Endothelial cell of umbilical vein (primary cell): Measurements from ENCODE around the gene PRR15L. TPM values are rescaled to one million over a fixed set of nuclear protein-coding genes. Genes with fewer than 3 reads are reported as not detected.

ENCODE experiments used
- BruUV-seq: library from RNA; stranded (reverse); fragments of 400-500 nt; replicated peaks from 2 replicates; lab custom pipeline; 2021; lab: Mats Ljungman, UMichigan
- CTCF ChIA-PET: fragments of 300-600, 350-600 bp; sonication (Branson Sonifier 250); formaldehyde crosslinking; loops from one replicate; lab custom pipeline; 2021; ENCODE audit warnings: antibody characterized with exemption, inconsistent platforms; lab: Charles Lee
- POLR2A ChIA-PET: fragments of 300-600, 350-600 bp; sonication (Branson Sonifier 250); formaldehyde crosslinking; loops from one replicate; lab custom pipeline; 2021; ENCODE audit warnings: antibody characterized with exemption, inconsistent platforms; lab: Charles Lee
- DNase-seq: peaks from one replicate; pipeline ENCODE4 v3.0.0-alpha.2; 2011; ENCODE audit warnings: low read depth, low spot score
- FAIRE-seq: peaks from 2 replicates; lab custom pipeline; 2011; peaks lifted over from hg19 to GRCh38; lab: Jason Lieb, UNC
- H2AFZ ChIP-seq: 2 replicates; pipeline ENCODE4 v1.6.0; 2012; ENCODE audit warnings: low read depth, low read length, control low read depth, inconsistent platforms
- H3K27ac ChIP-seq: 2 replicates; pipeline ENCODE4 v1.5.1; 2011; ENCODE audit warnings: low read depth, mild to moderate bottlenecking, control low read depth, low read length, moderate library complexity; ENCODE audit not compliant: insufficient read depth
- H3K27me3 ChIP-seq, 2 experiments: 2 replicates each; pipeline versions ENCODE4 v1.6.0 to v1.6.1; 2011; ENCODE audit warnings: low read length in 2 of 2, mixed read lengths in 1 of 2; ENCODE audit not compliant: control insufficient read depth in 2 of 2, insufficient read depth in 2 of 2
- H3K36me3 ChIP-seq, 2 experiments: 2 replicates in 1 of 2; 3 replicates in 1 of 2; pipeline ENCODE4 v1.5.1; 2011; ENCODE audit warnings: low read length in 2 of 2, mild to moderate bottlenecking in 1 of 2, moderate library complexity in 1 of 2; ENCODE audit not compliant: control insufficient read depth in 2 of 2, insufficient read depth in 2 of 2; ENCODE audit errors: extremely low read depth in 1 of 2
- H3K4me1 ChIP-seq: 3 replicates; pipeline ENCODE4 v1.5.1; 2011; ENCODE audit warnings: mild to moderate bottlenecking, low read length; ENCODE audit not compliant: control insufficient read depth, insufficient read depth; ENCODE audit errors: extremely low read depth
- H3K4me2 ChIP-seq: 2 replicates; pipeline ENCODE4 v1.6.1; 2011; ENCODE audit warnings: low read length, control low read depth, mixed read lengths; ENCODE audit not compliant: insufficient read depth
- H3K4me3 ChIP-seq, 3 experiments: fragments of 200-600 bp in 1 of 3; sonication (generic), shearing (Covaris generic) in 1 of 3; replicated peaks in 1 of 3; 2 replicates each; pipeline ENCODE4 v1.5.1; 2011 to 2016; ENCODE audit warnings: control low read depth in 3 of 3, low read length in 3 of 3, mild to moderate bottlenecking in 2 of 3, inconsistent platforms in 1 of 3, low read depth in 1 of 3, moderate library complexity in 1 of 3; ENCODE audit not compliant: insufficient read depth in 1 of 3
- H3K79me2 ChIP-seq: 2 replicates; pipeline ENCODE4 v1.6.0; 2012; ENCODE audit warnings: low read length, inconsistent platforms; ENCODE audit not compliant: control insufficient read depth, insufficient read depth
- H3K9ac ChIP-seq: replicated peaks from 2 replicates; pipeline ENCODE3; 2011; ENCODE audit warnings: low read length, control low read depth; ENCODE audit not compliant: insufficient read depth; ENCODE audit errors: extremely low read depth
- H3K9me1 ChIP-seq: replicated peaks from 3 replicates; pipeline ENCODE4 v1.6.0; 2011; ENCODE audit warnings: mild to moderate bottlenecking, low read length; ENCODE audit not compliant: control insufficient read depth, insufficient read depth; ENCODE audit errors: extremely low read depth
- H3K9me3 ChIP-seq: replicated peaks from 2 replicates; pipeline ENCODE4 v1.5.1; 2012; ENCODE audit warnings: low read length, inconsistent platforms; ENCODE audit not compliant: control insufficient read depth, insufficient read depth
- H4K20me1 ChIP-seq: replicated peaks from 2 replicates; pipeline ENCODE3; 2011; ENCODE audit warnings: mild to moderate bottlenecking, low read length; ENCODE audit not compliant: control insufficient read depth, insufficient read depth; ENCODE audit errors: extremely low read depth
- EZH2 ChIP-seq: IDR thresholded peaks from 2 replicates; pipeline ENCODE4 v1.6.1; 2012; ENCODE audit warnings: borderline replicate concordance, low read depth, mild to moderate bottlenecking, moderate library complexity, low read length, inconsistent platforms; ENCODE audit not compliant: severe bottlenecking
- FOS ChIP-seq: IDR thresholded peaks from 2 replicates; pipeline ENCODE4 v1.6.1; 2011; ENCODE audit warnings: mild to moderate bottlenecking, low read length, moderate library complexity, borderline replicate concordance; ENCODE audit not compliant: insufficient read depth
- GATA2 ChIP-seq: IDR thresholded peaks from 2 replicates; pipeline ENCODE4 v1.7.0; 2011; ENCODE audit warnings: low read depth, mild to moderate bottlenecking, moderate library complexity, mixed read lengths, low read length; ENCODE audit not compliant: insufficient read length, insufficient read depth
- JUN ChIP-seq: IDR thresholded peaks from 2 replicates; pipeline ENCODE4 v1.6.1; 2011; ENCODE audit warnings: borderline replicate concordance, low read depth; ENCODE audit not compliant: insufficient read length, insufficient read depth
- MYC ChIP-seq: IDR thresholded peaks from one replicate; pipeline ENCODE4 v1.6.1; 2011; ENCODE audit warnings: mild to moderate bottlenecking, low read depth, low read length
- POLR2AphosphoS5 ChIP-seq: IDR thresholded peaks from 2 replicates; pipeline ENCODE4 v1.6.1; 2012; ENCODE audit warnings: low read depth, mild to moderate bottlenecking, control low read depth, low read length, moderate library complexity; ENCODE audit not compliant: insufficient read depth
- dilution Hi-C: fragments of 300-500 bp; cut with MboI; formaldehyde crosslinking; loops from one replicate; pipeline ENCODE4 v1.15.0; 2019; ENCODE audit warnings: low sequenced_read_pairs; ENCODE audit not compliant: extremely low pct_ligation_motif_present
- intact Hi-C: fragments of 100-400 bp; cut with micrococcal nuclease; formaldehyde crosslinking; loops from one replicate; pipeline ENCODE4 v1.10.0; 2022
- polyA plus RNA-seq, 4 experiments: library from polyadenylated mRNA; depleted of rRNA in 3 of 4; stranded (reverse) in 3 of 4; unstranded in 1 of 4; fragments of >200 nt; gene quantifications; 2 replicates each; pipeline versions ENCODE4 v1.2.1 to v1.2.3, GENCODE V29; 2011 to 2012; ENCODE audit warnings: missing spikeins in 1 of 4
- total RNA-seq: library from RNA; stranded (reverse); gene quantifications from 2 replicates; pipeline ENCODE4 v1.2.3, GENCODE V29; 2021
- TF ChIP-seq, protein P1 (sequence below): IDR thresholded peaks from 2 replicates; pipeline ENCODE4 v1.6.1; 2011; ENCODE audit not compliant: insufficient read depth, insufficient read length
- TF ChIP-seq, protein P2 (sequence below), 2 donors: IDR thresholded peaks; 1 replicate in 1 of 2; 2 replicates in 1 of 2; pipeline ENCODE4 v1.5.1; 2011; ENCODE audit warnings: low read length in 2 of 2, mild to moderate bottlenecking in 2 of 2, moderate library complexity in 2 of 2, control low read depth in 1 of 2, inconsistent platforms in 1 of 2, low read depth in 1 of 2; ENCODE audit not compliant: insufficient read depth in 1 of 2; ENCODE audit errors: extremely low read depth in 1 of 2

Gene PRR15L
- total and polyA plus RNA-seq, 2 donors (not counting 3 experiments of a cell fraction or from before 2014, with no cell fraction given) = not detected

DNA sequence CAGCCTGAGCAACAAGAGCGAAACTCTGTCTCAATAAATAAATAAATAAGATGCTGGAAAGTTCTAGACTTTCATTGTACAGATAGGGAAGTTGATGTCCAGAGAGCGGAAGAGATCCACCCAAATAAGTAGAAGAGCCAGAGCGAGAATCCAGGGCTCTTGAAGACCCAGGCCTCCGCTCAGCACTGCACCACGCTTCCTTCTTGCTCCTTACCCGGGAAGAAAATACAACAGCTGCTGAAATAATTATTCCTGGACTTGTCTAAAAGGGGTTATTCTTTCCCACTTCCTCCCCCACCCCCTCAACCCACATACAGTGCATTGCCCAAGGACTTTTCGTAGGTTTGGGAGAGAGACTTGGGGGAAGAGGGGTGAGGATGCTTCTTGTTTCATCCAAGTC is 39.9 kb upstream of the PRR15L start:
- H3K4me2 ChIP-seq = no peak overlapping the region
- ChIA-PET POLR2A (no interaction called here), CTCF (interaction anchor here (0.7 kb wide), 1 partner anchor 13 kb away, joined by 3 read pairs; no protein-coding TSS in a partner anchor)
- no peak overlapping the region for H2AFZ ChIP-seq
- H3K27me3 ChIP-seq = no peaks in the 10 kb centered on the region
- H3K9me1 ChIP-seq = no peaks in the 10 kb centered on the region
- peaks cover 11% of the 10 kb centered on the region for H3K4me1 ChIP-seq
- H4K20me1 ChIP-seq = no peaks in the 10 kb centered on the region
- no peak for DNase-seq
- no peaks in the 10 kb centered on the region for H3K79me2 ChIP-seq
- TF ChIP-seq FOS (no peak), MYC (no peak), GATA2 (no peak)
- TF ChIP-seq, protein P1, sequence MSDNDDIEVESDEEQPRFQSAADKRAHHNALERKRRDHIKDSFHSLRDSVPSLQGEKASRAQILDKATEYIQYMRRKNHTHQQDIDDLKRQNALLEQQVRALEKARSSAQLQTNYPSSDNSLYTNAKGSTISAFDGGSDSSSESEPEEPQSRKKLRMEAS = no peak
- no peaks in the 10 kb centered on the region for H3K9me3 ChIP-seq
- no peak overlapping the region for H3K9ac ChIP-seq
- FAIRE-seq = no peak
- H3K4me3 ChIP-seq = no peak overlapping the region
- intact Hi-C loops (no loop called here), dilution Hi-C loops (no loop called here)
- H3K36me3 ChIP-seq = no peaks in the 10 kb centered on the region
- H3K27ac ChIP-seq = no peak overlapping the region
- BruUV-seq = no TSS peak

DNA sequence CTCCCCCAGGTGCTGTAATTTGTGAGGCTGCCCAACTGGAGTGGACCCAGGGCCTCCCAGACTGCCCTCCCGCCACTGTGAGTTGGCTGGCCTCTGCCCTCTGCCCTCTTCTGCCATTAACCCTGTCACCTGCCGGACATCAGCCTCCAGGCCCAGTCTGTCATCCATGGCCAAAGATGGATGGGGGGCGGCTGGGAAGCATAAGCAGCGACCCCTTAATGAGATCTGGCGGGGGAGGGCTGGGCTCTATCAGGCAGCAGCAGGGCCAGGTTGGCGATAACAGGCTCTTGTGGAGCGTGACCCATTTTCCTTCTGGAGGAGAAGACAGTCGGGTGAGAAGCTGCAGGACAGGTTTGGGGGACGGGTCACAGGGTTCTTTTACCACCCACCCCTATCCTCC is 38.5 kb upstream of the PRR15L start:
- H3K9me1 ChIP-seq = no peaks in the 10 kb centered on the region
- FAIRE-seq = no peak
- no peaks in the 10 kb centered on the region for H3K27me3 ChIP-seq
- H3K36me3 ChIP-seq = no peaks in the 10 kb centered on the region
- intact Hi-C loops = no loop called here
- ChIA-PET CTCF (interaction anchor here (0.9 to 2.1 kb wide), 4 partner anchors 9 to 31 kb away, joined by 4 to 11 read pairs (median 5); no protein-coding TSS in a partner anchor), POLR2A (no interaction called here)
- no peaks in the 10 kb centered on the region for H3K79me2 ChIP-seq
- no peak overlapping the region for H3K4me3 ChIP-seq
- H3K4me1 ChIP-seq = no peaks in the 10 kb centered on the region
- DNase-seq = no peak
- H4K20me1 ChIP-seq = no peaks in the 10 kb centered on the region
- H3K27ac ChIP-seq = no peak overlapping the region
- H3K9me3 ChIP-seq = no peaks in the 10 kb centered on the region
- no peak overlapping the region for H2AFZ ChIP-seq
- dilution Hi-C loops = no loop called here
- H3K4me2 ChIP-seq = no peak overlapping the region
- no peak for TF ChIP-seq EZH2
- TF ChIP-seq JUN = no peak
- TF ChIP-seq MYC = no peak
- TF ChIP-seq, protein P2, sequence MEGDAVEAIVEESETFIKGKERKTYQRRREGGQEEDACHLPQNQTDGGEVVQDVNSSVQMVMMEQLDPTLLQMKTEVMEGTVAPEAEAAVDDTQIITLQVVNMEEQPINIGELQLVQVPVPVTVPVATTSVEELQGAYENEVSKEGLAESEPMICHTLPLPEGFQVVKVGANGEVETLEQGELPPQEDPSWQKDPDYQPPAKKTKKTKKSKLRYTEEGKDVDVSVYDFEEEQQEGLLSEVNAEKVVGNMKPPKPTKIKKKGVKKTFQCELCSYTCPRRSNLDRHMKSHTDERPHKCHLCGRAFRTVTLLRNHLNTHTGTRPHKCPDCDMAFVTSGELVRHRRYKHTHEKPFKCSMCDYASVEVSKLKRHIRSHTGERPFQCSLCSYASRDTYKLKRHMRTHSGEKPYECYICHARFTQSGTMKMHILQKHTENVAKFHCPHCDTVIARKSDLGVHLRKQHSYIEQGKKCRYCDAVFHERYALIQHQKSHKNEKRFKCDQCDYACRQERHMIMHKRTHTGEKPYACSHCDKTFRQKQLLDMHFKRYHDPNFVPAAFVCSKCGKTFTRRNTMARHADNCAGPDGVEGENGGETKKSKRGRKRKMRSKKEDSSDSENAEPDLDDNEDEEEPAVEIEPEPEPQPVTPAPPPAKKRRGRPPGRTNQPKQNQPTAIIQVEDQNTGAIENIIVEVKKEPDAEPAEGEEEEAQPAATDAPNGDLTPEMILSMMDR (IDR thresholded peaks at IDR 0.05; ENCODE audit: extremely low read depth in 1 of 2, insufficient read depth in 1 of 2, low read depth in 1 of 2, low read length in 2 of 2) = no peak
- no peak for TF ChIP-seq POLR2AphosphoS5
- no peak for TF ChIP-seq FOS
- TF ChIP-seq GATA2 = no peak
- BruUV-seq = no TSS peak
- no peak overlapping the region for H3K9ac ChIP-seq
